HUES48 (cell line): ENCODE results near the gene ITM2B.
"Not testable (repeated sequence)": the region's sequence is repeated elsewhere in the genome, so short reads cannot be mapped to it uniquely, and the experiment has no call there.

Source experiments
- H3K27ac ChIP-seq: one replicate; pipeline ENCODE4 v1.7.0; 2013; ENCODE audit warnings: low read depth, low read length, inconsistent platforms
- H3K27me3 ChIP-seq: 2 replicates; pipeline ENCODE4 v1.6.1; 2013; ENCODE audit warnings: mild to moderate bottlenecking, low read length; ENCODE audit not compliant: control insufficient read depth, insufficient read depth
- H3K36me3 ChIP-seq: 2 replicates; pipeline ENCODE4 v1.6.1; 2013; ENCODE audit warnings: low read length; ENCODE audit not compliant: control insufficient read depth, insufficient read depth
- H3K4me1 ChIP-seq: 2 replicates; pipeline ENCODE4 v1.6.1; 2013; ENCODE audit warnings: mild to moderate bottlenecking, low read length; ENCODE audit not compliant: control insufficient read depth, insufficient read depth
- H3K4me3 ChIP-seq: 2 replicates; pipeline ENCODE4 v1.5.1; 2013; ENCODE audit warnings: mild to moderate bottlenecking, low read depth, low read length
- H3K9ac ChIP-seq: 2 replicates; pipeline ENCODE4 v1.6.1; 2013; ENCODE audit warnings: mild to moderate bottlenecking, low read depth, low read length, moderate library complexity
- H3K9me3 ChIP-seq: 2 replicates; pipeline ENCODE4 v1.6.1; 2013; ENCODE audit warnings: low read length; ENCODE audit not compliant: control insufficient read depth, insufficient read depth

ITM2B gene

GRCh38 chr13:48207207-48207606, 25.8 kb upstream of the ITM2B start:
- H3K4me1 ChIP-seq, H3K27ac ChIP-seq, H3K27me3 ChIP-seq: not testable (repeated sequence)

GRCh38 chr13:48210178-48210577, 22.8 kb upstream of the ITM2B start:
- H3K9me3 ChIP-seq = 0 out of 2 replicates have a peak, but pooled peaks cover 7% of the 10 kb centered on the region
- no peak overlapping the region for H3K9ac ChIP-seq
- no peaks in the 10 kb centered on the region for H3K4me1 ChIP-seq
- H3K27me3 ChIP-seq = no peaks in the 10 kb centered on the region
- no peaks in the 10 kb centered on the region for H3K36me3 ChIP-seq
- H3K27ac ChIP-seq = no peak overlapping the region
- H3K4me3 ChIP-seq = no peak overlapping the region

More at GRCh38 chr13:48207207-48207606, 25.8 kb upstream of the ITM2B start:
- not testable (repeated sequence) for H3K9me3 ChIP-seq, H3K4me3 ChIP-seq, H3K36me3 ChIP-seq, H3K9ac ChIP-seq

GRCh38 chr13:48214519-48215121, 18.4 kb upstream of the ITM2B start:
- Histone ChIP-seq H3K27ac (no peak overlapping the region), H3K4me3 (no peak overlapping the region), H3K9me3 (no peaks in the 10 kb centered on the region; the same call in 1 of the 2 replicates), H3K27me3 (no peaks in the 10 kb centered on the region), H3K36me3 (no peaks in the 10 kb centered on the region), H3K4me1 (no peaks in the 10 kb centered on the region), H3K9ac (no peak overlapping the region)

GRCh38 chr13:48215511-48216203, 17.3 kb upstream of the ITM2B start:
- not testable (repeated sequence) for H3K9ac ChIP-seq, H3K27me3 ChIP-seq, H3K4me3 ChIP-seq, H3K9me3 ChIP-seq, H3K36me3 ChIP-seq, H3K27ac ChIP-seq, H3K4me1 ChIP-seq

- Histone ChIP-seq H3K9me3 (no peaks in the 10 kb centered on the region; the same call in 1 of the 2 replicates), H3K9ac (no peak overlapping the region), H3K27me3 (no peaks in the 10 kb centered on the region), H3K27ac (no peak overlapping the region), H3K4me1 (no peaks in the 10 kb centered on the region), H3K4me3 (no peak overlapping the region), H3K36me3 (no peaks in the 10 kb centered on the region)
Observed at GRCh38 chr13:48216204-48216711, 16.7 kb upstream of the ITM2B start.

GRCh38 chr13:48220592-48220980, 12.4 kb upstream of the ITM2B start:
- Histone ChIP-seq H3K27me3 (no peaks in the 10 kb centered on the region), H3K36me3 (no peaks in the 10 kb centered on the region), H3K9ac (no peak overlapping the region), H3K27ac (no peak overlapping the region), H3K4me1 (no peaks in the 10 kb centered on the region), H3K9me3 (no peaks in the 10 kb centered on the region; the same call in 1 of the 2 replicates), H3K4me3 (no peak overlapping the region)

GRCh38 chr13:48220981-48221685, 11.9 kb upstream of the ITM2B start:
- Histone ChIP-seq H3K36me3 (no peaks in the 10 kb centered on the region), H3K27ac (no peak overlapping the region), H3K4me3 (no peak overlapping the region), H3K4me1 (no peaks in the 10 kb centered on the region), H3K9ac (no peak overlapping the region), H3K9me3 (no peaks in the 10 kb centered on the region), H3K27me3 (no peaks in the 10 kb centered on the region)

- H3K27me3 ChIP-seq = no peaks in the 10 kb centered on the region
- H3K9me3 ChIP-seq = no peaks in the 10 kb centered on the region
- H3K9ac ChIP-seq = no peak overlapping the region
- H3K36me3 ChIP-seq = no peaks in the 10 kb centered on the region
- no peak overlapping the region for H3K4me3 ChIP-seq
- no peaks in the 10 kb centered on the region for H3K4me1 ChIP-seq
- H3K27ac ChIP-seq = no peak overlapping the region
Observed at GRCh38 chr13:48221686-48222187, 11.3 kb upstream of the ITM2B start.

- Histone ChIP-seq H3K27me3 (no peaks in the 10 kb centered on the region), H3K36me3 (no peaks in the 10 kb centered on the region), H3K27ac (no peak overlapping the region), H3K4me1 (no peaks in the 10 kb centered on the region), H3K9me3 (no peaks in the 10 kb centered on the region), H3K4me3 (no peak overlapping the region), H3K9ac (no peak overlapping the region)
Observed at GRCh38 chr13:48222358-48223301, 10.4 kb upstream of the ITM2B start.

GRCh38 chr13:48224701-48225100, 8.3 kb upstream of the ITM2B start:
- no peaks in the 10 kb centered on the region for H3K9me3 ChIP-seq
- no peak overlapping the region for H3K4me3 ChIP-seq
- H3K36me3 ChIP-seq = no peaks in the 10 kb centered on the region
- no peaks in the 10 kb centered on the region for H3K27me3 ChIP-seq
- H3K27ac ChIP-seq = no peak overlapping the region
- H3K4me1 ChIP-seq = no peaks in the 10 kb centered on the region
- H3K9ac ChIP-seq = no peak overlapping the region
